ENCODE measurements around the gene ABCG2.

Gene ABCG2

GRCh38 chr4:88063634-88064296 lies 94.7 kb downstream of the ABCG2 start:
- Histone ChIP-seq H3K27me3 (replicated peaks in 2 of 5; ENCODE audit: control insufficient read depth in 4 of 5, insufficient read depth in 5 of 5, low read length in 4 of 5) (no peaks in the 10 kb centered on the region), H3K36me3 (ENCODE audit: control insufficient read depth in 4 of 4, insufficient read depth in 4 of 4, low read length in 3 of 4) (peaks cover 36 to 84% (median 52%) of the 10 kb centered on the region in 4 experiments), H3K9me3 (ENCODE audit: control extremely low read depth in 1 of 5, control insufficient read depth in 4 of 5, insufficient read depth in 2 of 5, low read depth in 1 of 5, low read length in 4 of 5) (peaks cover 4 to 15% (median 10%) of the 10 kb centered on the region in 5 experiments), H3K27ac (ENCODE audit: insufficient read depth in 1 of 2, low read depth in 1 of 2, low read length in 2 of 2, poor library complexity in 1 of 2, severe bottlenecking in 2 of 2) (no peak overlapping the region), H3K4me1 (ENCODE audit: control extremely low read depth in 1 of 4, control insufficient read depth in 4 of 4, insufficient read depth in 4 of 4, low read length in 3 of 4) (peaks cover 0 to 3% (median 0%) of the 10 kb centered on the region in 4 experiments), H3K4me3 (ENCODE audit: control insufficient read depth in 1 of 7, extremely low read depth in 1 of 7, insufficient read depth in 4 of 7, low read depth in 2 of 7, low read length in 6 of 7) (no peak overlapping the region)
- 98% methylated on average over 5 of the region's 5 CpGs for WGBS (ENCODE audit: insufficient coverage)
- DNase-seq = no peak
- ChIA-PET POLR2A (interaction anchor here (0.7 kb wide), 1 partner anchor 399 kb away, joined by 3 read pairs; no protein-coding TSS in a partner anchor), CTCF (interaction anchor here (1.3 to 2.2 kb wide), 3 partner anchors 9 to 148 kb away, joined by 3 to 8 read pairs (median 7); no protein-coding TSS in a partner anchor)

GRCh38 chr4:88062843-88063242 lies 95.6 kb downstream of the ABCG2 start:
- WGBS (ENCODE audit: insufficient coverage) = 100% methylated on average over 1 of the region's 1 CpG

GRCh38 chr4:88062311-88062710 lies 96.1 kb downstream of the ABCG2 start:
- CTCF ChIA-PET = interaction anchor here (12.0 kb wide), 1 partner anchor 149 kb away, joined by 171 read pairs; no protein-coding TSS in a partner anchor
- no peak overlapping the region for H3K4me3 ChIP-seq (ENCODE audit: control insufficient read depth in 1 of 7, extremely low read depth in 1 of 7, insufficient read depth in 4 of 7, low read depth in 2 of 7, low read length in 6 of 7)
- H3K27ac ChIP-seq (ENCODE audit: insufficient read depth in 1 of 2, low read depth in 1 of 2, low read length in 2 of 2, poor library complexity in 1 of 2, severe bottlenecking in 2 of 2) = no peak overlapping the region
- POLR2A ChIA-PET = no interaction called here
- H3K36me3 ChIP-seq (ENCODE audit: control insufficient read depth in 4 of 4, insufficient read depth in 4 of 4, low read length in 3 of 4) = peaks cover 25 to 79% (median 43%) of the 10 kb centered on the region in 4 experiments
- H3K27me3 ChIP-seq (replicated peaks in 2 of 5; ENCODE audit: control insufficient read depth in 4 of 5, insufficient read depth in 5 of 5, low read length in 4 of 5) = no peaks in the 10 kb centered on the region
- peaks cover 0 to 1% (median 0%) of the 10 kb centered on the region in 5 experiments for H3K9me3 ChIP-seq (ENCODE audit: control extremely low read depth in 1 of 5, control insufficient read depth in 4 of 5, insufficient read depth in 2 of 5, low read depth in 1 of 5, low read length in 4 of 5)
- H3K4me1 ChIP-seq (ENCODE audit: control extremely low read depth in 1 of 4, control insufficient read depth in 4 of 4, insufficient read depth in 4 of 4, low read length in 3 of 4) = peaks cover 0 to 3% (median 0%) of the 10 kb centered on the region in 4 experiments
- WGBS (ENCODE audit: insufficient coverage) = no CpG with 5 or more reads among the region's 1 CpG
- DNase-seq = no peak

More at GRCh38 chr4:88062843-88063242, 95.6 kb downstream of the ABCG2 start:
- H3K4me3 ChIP-seq (ENCODE audit: control insufficient read depth in 1 of 7, extremely low read depth in 1 of 7, insufficient read depth in 4 of 7, low read depth in 2 of 7, low read length in 6 of 7) = no peak overlapping the region
- H3K36me3 ChIP-seq (ENCODE audit: control insufficient read depth in 4 of 4, insufficient read depth in 4 of 4, low read length in 3 of 4) = peaks cover 29 to 80% (median 44%) of the 10 kb centered on the region in 4 experiments
- no peaks in the 10 kb centered on the region for H3K27me3 ChIP-seq (replicated peaks in 2 of 5; ENCODE audit: control insufficient read depth in 4 of 5, insufficient read depth in 5 of 5, low read length in 4 of 5)
- H3K4me1 ChIP-seq (ENCODE audit: control extremely low read depth in 1 of 4, control insufficient read depth in 4 of 4, insufficient read depth in 4 of 4, low read length in 3 of 4) = peaks cover 0 to 3% (median 0%) of the 10 kb centered on the region in 4 experiments
- H3K27ac ChIP-seq (ENCODE audit: insufficient read depth in 1 of 2, low read depth in 1 of 2, low read length in 2 of 2, poor library complexity in 1 of 2, severe bottlenecking in 2 of 2) = no peak overlapping the region
- ChIA-PET POLR2A (no interaction called here), CTCF (interaction anchor here (2.2 kb wide), 1 partner anchor 149 kb away, joined by 8 read pairs; no protein-coding TSS in a partner anchor)
- peaks cover 0 to 6% (median 3%) of the 10 kb centered on the region in 5 experiments for H3K9me3 ChIP-seq (ENCODE audit: control extremely low read depth in 1 of 5, control insufficient read depth in 4 of 5, insufficient read depth in 2 of 5, low read depth in 1 of 5, low read length in 4 of 5)
- DNase-seq = no peak

- no peaks in the 10 kb centered on the region for H3K27me3 ChIP-seq (replicated peaks in 2 of 5; ENCODE audit: control insufficient read depth in 4 of 5, insufficient read depth in 5 of 5, low read length in 4 of 5)
- WGBS (ENCODE audit: insufficient coverage) = no CpG with 5 or more reads among the region's 2 CpGs
- H3K4me3 ChIP-seq (ENCODE audit: control insufficient read depth in 1 of 7, extremely low read depth in 1 of 7, insufficient read depth in 4 of 7, low read depth in 2 of 7, low read length in 6 of 7) = no peak overlapping the region
- CTCF ChIA-PET = interaction anchor here (0.8 to 12.0 kb wide), 3 partner anchors 8 to 151 kb away, joined by 3 to 171 read pairs (median 3); no protein-coding TSS in a partner anchor
- DNase-seq = no peak
- H3K36me3 ChIP-seq (ENCODE audit: control insufficient read depth in 4 of 4, insufficient read depth in 4 of 4, low read length in 3 of 4) = peaks cover 23 to 77% (median 38%) of the 10 kb centered on the region in 4 experiments
- no peaks in the 10 kb centered on the region for H3K9me3 ChIP-seq (ENCODE audit: control extremely low read depth in 1 of 5, control insufficient read depth in 4 of 5, insufficient read depth in 2 of 5, low read depth in 1 of 5, low read length in 4 of 5)
- POLR2A ChIA-PET = no interaction called here
- H3K27ac ChIP-seq (ENCODE audit: insufficient read depth in 1 of 2, low read depth in 1 of 2, low read length in 2 of 2, poor library complexity in 1 of 2, severe bottlenecking in 2 of 2) = peak overlapping the region in 1 of 2 experiments; percentile 19
- H3K4me1 ChIP-seq (ENCODE audit: control extremely low read depth in 1 of 4, control insufficient read depth in 4 of 4, insufficient read depth in 4 of 4, low read length in 3 of 4) = peaks cover 0 to 3% (median 0%) of the 10 kb centered on the region in 4 experiments
These were observed 98.0 kb downstream of the ABCG2 start for GRCh38 chr4:88060431-88060830.

- peaks cover 0 to 3% (median 0%) of the 10 kb centered on the region in 4 experiments for H3K4me1 ChIP-seq (ENCODE audit: control extremely low read depth in 1 of 4, control insufficient read depth in 4 of 4, insufficient read depth in 4 of 4, low read length in 3 of 4)
- H3K27ac ChIP-seq (ENCODE audit: insufficient read depth in 1 of 2, low read depth in 1 of 2, low read length in 2 of 2, poor library complexity in 1 of 2, severe bottlenecking in 2 of 2) = no peak overlapping the region
- no peak for DNase-seq
- no peaks in the 10 kb centered on the region for H3K27me3 ChIP-seq (replicated peaks in 2 of 5; ENCODE audit: control insufficient read depth in 4 of 5, insufficient read depth in 5 of 5, low read length in 4 of 5)
- no peak overlapping the region for H3K4me3 ChIP-seq (ENCODE audit: control insufficient read depth in 1 of 7, extremely low read depth in 1 of 7, insufficient read depth in 4 of 7, low read depth in 2 of 7, low read length in 6 of 7)
- POLR2A ChIA-PET = no interaction called here
- H3K9me3 ChIP-seq (ENCODE audit: control extremely low read depth in 1 of 5, control insufficient read depth in 4 of 5, insufficient read depth in 2 of 5, low read depth in 1 of 5, low read length in 4 of 5) = no peaks in the 10 kb centered on the region
- H3K36me3 ChIP-seq (ENCODE audit: control insufficient read depth in 4 of 4, insufficient read depth in 4 of 4, low read length in 3 of 4) = peaks cover 19 to 73% (median 36%) of the 10 kb centered on the region in 4 experiments
- CTCF ChIA-PET = interaction anchor here (0.8 to 12.0 kb wide), 4 partner anchors 8 to 455 kb away, joined by 3 to 171 read pairs (median 3); no protein-coding TSS in a partner anchor
- no CpG with 5 or more reads among the region's 2 CpGs for WGBS (ENCODE audit: insufficient coverage)
These were observed 98.7 kb downstream of the ABCG2 start for GRCh38 chr4:88059766-88060165.

- ChIA-PET POLR2A (no interaction called here), CTCF (interaction anchor here (1.2 to 12.0 kb wide), 3 partner anchors 10 to 153 kb away, joined by 3 to 171 read pairs (median 5); no protein-coding TSS in a partner anchor)
- no CpG with 5 or more reads among the region's 3 CpGs for WGBS (ENCODE audit: insufficient coverage)
- Histone ChIP-seq H3K27me3 (replicated peaks in 2 of 5; ENCODE audit: control insufficient read depth in 4 of 5, insufficient read depth in 5 of 5, low read length in 4 of 5) (no peaks in the 10 kb centered on the region), H3K4me3 (ENCODE audit: control insufficient read depth in 1 of 7, extremely low read depth in 1 of 7, insufficient read depth in 4 of 7, low read depth in 2 of 7, low read length in 6 of 7) (no peak overlapping the region), H3K36me3 (ENCODE audit: control insufficient read depth in 4 of 4, insufficient read depth in 4 of 4, low read length in 3 of 4) (peaks cover 16 to 71% (median 31%) of the 10 kb centered on the region in 4 experiments), H3K4me1 (ENCODE audit: control extremely low read depth in 1 of 4, control insufficient read depth in 4 of 4, insufficient read depth in 4 of 4, low read length in 3 of 4) (peaks cover 0 to 3% (median 0%) of the 10 kb centered on the region in 4 experiments), H3K27ac (ENCODE audit: insufficient read depth in 1 of 2, low read depth in 1 of 2, low read length in 2 of 2, poor library complexity in 1 of 2, severe bottlenecking in 2 of 2) (no peak overlapping the region), H3K9me3 (ENCODE audit: control extremely low read depth in 1 of 5, control insufficient read depth in 4 of 5, insufficient read depth in 2 of 5, low read depth in 1 of 5, low read length in 4 of 5) (no peaks in the 10 kb centered on the region)
- DNase-seq = no peak
These were observed 100.1 kb downstream of the ABCG2 start for GRCh38 chr4:88058295-88058694.

- no peaks in the 10 kb centered on the region for H3K9me3 ChIP-seq (ENCODE audit: control extremely low read depth in 1 of 5, control insufficient read depth in 4 of 5, insufficient read depth in 2 of 5, low read depth in 1 of 5, low read length in 4 of 5)
- 91% methylated on average over 2 of the region's 3 CpGs for WGBS (ENCODE audit: insufficient coverage)
- ChIA-PET CTCF (interaction anchor here (1.0 to 12.0 kb wide), 9 partner anchors 9 to 460 kb away, joined by 3 to 171 read pairs (median 4); no protein-coding TSS in a partner anchor), POLR2A (interaction anchor here (0.6 kb wide), 1 partner anchor 103 kb away, joined by 3 read pairs; no protein-coding TSS in a partner anchor)
- H3K27ac ChIP-seq (ENCODE audit: insufficient read depth in 1 of 2, low read depth in 1 of 2, low read length in 2 of 2, poor library complexity in 1 of 2, severe bottlenecking in 2 of 2) = no peak overlapping the region
- DNase-seq = peak; percentile 17 to 68 (median 68)
- H3K27me3 ChIP-seq (replicated peaks in 2 of 5; ENCODE audit: control insufficient read depth in 4 of 5, insufficient read depth in 5 of 5, low read length in 4 of 5) = no peaks in the 10 kb centered on the region
- peaks cover 0 to 3% (median 0%) of the 10 kb centered on the region in 4 experiments for H3K4me1 ChIP-seq (ENCODE audit: control extremely low read depth in 1 of 4, control insufficient read depth in 4 of 4, insufficient read depth in 4 of 4, low read length in 3 of 4)
- no peak overlapping the region for H3K4me3 ChIP-seq (ENCODE audit: control insufficient read depth in 1 of 7, extremely low read depth in 1 of 7, insufficient read depth in 4 of 7, low read depth in 2 of 7, low read length in 6 of 7)
- peaks cover 29 to 80% (median 33%) of the 10 kb centered on the region in 4 experiments for H3K36me3 ChIP-seq (ENCODE audit: control insufficient read depth in 4 of 4, insufficient read depth in 4 of 4, low read length in 3 of 4)
These were observed 103.5 kb downstream of the ABCG2 start for GRCh38 chr4:88054901-88055300.
